GM19397 (cell line): Measurements from ENCODE around the gene DPYD.
A peak's percentile ranks its signal among the peaks of the same experiment; 100 is the strongest.

ENCODE experiments used
- ATAC-seq: cut with Tn5 transposase; IDR thresholded peaks from one replicate; pipeline ENCODE4 v1.9.1; 2021; ENCODE audit warnings: mild to moderate bottlenecking, moderate library complexity; ENCODE audit not compliant: unreplicated experiment

Gene DPYD

GRCh38 chr1:97167246-97167645, 753.6 kb downstream of the DPYD start:
- ATAC-seq, result no peak

- no peak for ATAC-seq
Observed at GRCh38 chr1:97166626-97167025, 754.2 kb downstream of the DPYD start.

GRCh38 chr1:97164276-97164639, 756.6 kb downstream of the DPYD start:
- ATAC-seq, result no peak

- ATAC-seq, result no peak
Observed at GRCh38 chr1:97163591-97164275, 757.1 kb downstream of the DPYD start.

- ATAC-seq, result no peak
Observed at GRCh38 chr1:97160818-97161217, 760.0 kb downstream of the DPYD start.

- ATAC-seq, result no peak
Observed at GRCh38 chr1:97159342-97159741, 761.5 kb downstream of the DPYD start.

GRCh38 chr1:97158691-97159096, 762.1 kb downstream of the DPYD start:
- ATAC-seq, result no peak

GRCh38 chr1:97157991-97158390, 762.8 kb downstream of the DPYD start:
- no peak for ATAC-seq

GRCh38 chr1:97151651-97152050, 769.2 kb downstream of the DPYD start:
- no peak for ATAC-seq

- no peak for ATAC-seq
Observed at GRCh38 chr1:97145321-97145956, 775.4 kb downstream of the DPYD start.

GRCh38 chr1:97144527-97144926, 776.3 kb downstream of the DPYD start:
- no peak for ATAC-seq

- ATAC-seq, result no peak
Observed at GRCh38 chr1:97143236-97143882, 777.5 kb downstream of the DPYD start.

- ATAC-seq, result no peak
Observed at GRCh38 chr1:97140611-97141010, 780.2 kb downstream of the DPYD start.

- no peak for ATAC-seq
Observed at GRCh38 chr1:97139512-97139911, 781.3 kb downstream of the DPYD start.

GRCh38 chr1:97138515-97139032, 782.3 kb downstream of the DPYD start:
- peak; percentile 33 for ATAC-seq

GRCh38 chr1:97137862-97138514, 782.8 kb downstream of the DPYD start:
- ATAC-seq, result peak; percentile 98

GRCh38 chr1:97136996-97137395, 783.8 kb downstream of the DPYD start:
- ATAC-seq, result no peak

- no peak for ATAC-seq
Observed at GRCh38 chr1:97135972-97136371, 784.9 kb downstream of the DPYD start.

- ATAC-seq, result no peak
Observed at GRCh38 chr1:97128426-97128825, 792.4 kb downstream of the DPYD start.

- no peak for ATAC-seq
Observed at GRCh38 chr1:97123717-97124431, 797.0 kb downstream of the DPYD start.

GRCh38 chr1:97120806-97121205, 800.0 kb downstream of the DPYD start:
- no peak for ATAC-seq
